ENCODE results near the gene NFATC2.

NFATC2 gene

DNA sequence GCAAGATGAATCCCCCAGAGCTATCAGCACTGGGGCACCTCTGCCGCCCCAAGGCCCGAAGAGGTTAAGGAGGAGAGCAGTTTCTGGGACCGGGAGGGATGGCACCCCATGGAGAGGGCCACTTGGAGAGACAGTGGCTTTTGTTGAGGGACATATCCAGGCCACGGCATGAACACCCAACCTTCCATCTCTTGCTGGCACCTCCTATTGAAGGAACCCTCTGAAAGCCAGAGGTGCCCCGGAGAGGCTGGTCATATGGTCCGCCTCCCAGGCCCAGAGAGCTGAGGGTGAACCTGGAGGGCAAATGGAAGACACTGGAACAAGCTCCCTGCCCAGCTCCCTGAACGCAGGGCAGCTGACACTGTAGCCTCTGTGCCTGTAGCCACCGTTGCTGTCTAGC, 167.0 kb downstream of the NFATC2 start:
- WGBS: 83% methylated on average over 8 of the region's 8 CpGs
- H3K9me3 ChIP-seq (ENCODE audit: insufficient read depth, low read depth, low read length): no peaks in the 10 kb centered on the region
- no peak overlapping the region for H3K27ac ChIP-seq (ENCODE audit: low read depth, low read length)
- H3K36me3 ChIP-seq (ENCODE audit: insufficient read depth, low read length): no peaks in the 10 kb centered on the region
- H3K27me3 ChIP-seq (ENCODE audit: insufficient read depth, low read length): no peaks in the 10 kb centered on the region
- no peak overlapping the region for H3K9ac ChIP-seq (ENCODE audit: low read depth, low read length)
- no peaks in the 10 kb centered on the region for H3K4me1 ChIP-seq (ENCODE audit: insufficient read depth, low read length)
- H3K4me3 ChIP-seq (ENCODE audit: low read length): no peak overlapping the region

DNA sequence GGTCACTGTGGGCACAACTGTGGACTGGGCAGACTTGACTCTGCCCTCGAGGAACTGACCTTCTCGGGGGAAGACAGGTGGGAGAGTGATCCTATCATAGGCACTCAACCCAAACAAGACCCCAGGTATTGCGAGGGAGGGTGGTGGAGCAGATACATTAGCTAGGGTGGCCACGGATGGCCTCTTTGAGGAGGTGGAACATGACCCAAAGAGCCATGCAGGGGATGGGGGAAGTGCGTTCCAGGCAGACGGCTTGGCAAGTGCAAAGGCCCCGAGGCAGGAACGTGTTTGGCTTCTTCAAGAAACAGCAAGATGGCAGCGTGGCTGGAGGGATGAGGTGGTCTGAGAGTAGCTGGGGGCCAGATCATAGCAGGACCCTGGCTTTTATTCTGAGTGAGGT, 167.6 kb downstream of the NFATC2 start:
- Histone ChIP-seq H3K36me3 (ENCODE audit: insufficient read depth, low read length) (no peaks in the 10 kb centered on the region), H3K4me3 (ENCODE audit: low read length) (no peak overlapping the region), H3K4me1 (ENCODE audit: insufficient read depth, low read length) (no peaks in the 10 kb centered on the region), H3K9me3 (ENCODE audit: insufficient read depth, low read depth, low read length) (no peaks in the 10 kb centered on the region), H3K27me3 (ENCODE audit: insufficient read depth, low read length) (no peaks in the 10 kb centered on the region), H3K27ac (ENCODE audit: low read depth, low read length) (no peak overlapping the region), H3K9ac (ENCODE audit: low read depth, low read length) (no peak overlapping the region)
- WGBS: 93% methylated on average over 8 of the region's 9 CpGs

DNA sequence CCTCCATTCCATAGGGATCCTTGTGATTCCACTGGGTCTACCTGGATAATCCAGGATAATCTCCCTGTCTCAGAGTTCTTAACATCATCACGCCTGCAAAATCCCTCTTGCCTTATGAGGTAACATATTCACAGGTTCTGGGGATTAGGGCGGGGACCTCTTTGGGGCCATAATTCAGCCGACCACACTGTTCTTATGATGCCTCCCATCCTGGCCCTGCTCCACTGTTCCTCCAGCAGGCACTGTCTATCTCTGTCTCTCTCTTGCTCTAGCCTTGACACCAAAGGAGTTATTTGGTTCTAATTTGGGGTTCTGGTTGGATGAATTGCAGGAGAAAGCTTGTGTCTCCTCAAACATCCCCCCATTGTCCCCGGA, 168.1 kb downstream of the NFATC2 start:
- no peak overlapping the region for H3K9ac ChIP-seq (ENCODE audit: low read depth, low read length)
- no peaks in the 10 kb centered on the region for H3K9me3 ChIP-seq (ENCODE audit: insufficient read depth, low read depth, low read length)
- no peaks in the 10 kb centered on the region for H3K36me3 ChIP-seq (ENCODE audit: insufficient read depth, low read length)
- no peaks in the 10 kb centered on the region for H3K27me3 ChIP-seq (ENCODE audit: insufficient read depth, low read length)
- H3K4me1 ChIP-seq (ENCODE audit: insufficient read depth, low read length): no peaks in the 10 kb centered on the region
- WGBS: 85% methylated on average over 4 of the region's 4 CpGs
- H3K4me3 ChIP-seq (ENCODE audit: low read length): no peak overlapping the region
- H3K27ac ChIP-seq (ENCODE audit: low read depth, low read length): no peak overlapping the region

DNA sequence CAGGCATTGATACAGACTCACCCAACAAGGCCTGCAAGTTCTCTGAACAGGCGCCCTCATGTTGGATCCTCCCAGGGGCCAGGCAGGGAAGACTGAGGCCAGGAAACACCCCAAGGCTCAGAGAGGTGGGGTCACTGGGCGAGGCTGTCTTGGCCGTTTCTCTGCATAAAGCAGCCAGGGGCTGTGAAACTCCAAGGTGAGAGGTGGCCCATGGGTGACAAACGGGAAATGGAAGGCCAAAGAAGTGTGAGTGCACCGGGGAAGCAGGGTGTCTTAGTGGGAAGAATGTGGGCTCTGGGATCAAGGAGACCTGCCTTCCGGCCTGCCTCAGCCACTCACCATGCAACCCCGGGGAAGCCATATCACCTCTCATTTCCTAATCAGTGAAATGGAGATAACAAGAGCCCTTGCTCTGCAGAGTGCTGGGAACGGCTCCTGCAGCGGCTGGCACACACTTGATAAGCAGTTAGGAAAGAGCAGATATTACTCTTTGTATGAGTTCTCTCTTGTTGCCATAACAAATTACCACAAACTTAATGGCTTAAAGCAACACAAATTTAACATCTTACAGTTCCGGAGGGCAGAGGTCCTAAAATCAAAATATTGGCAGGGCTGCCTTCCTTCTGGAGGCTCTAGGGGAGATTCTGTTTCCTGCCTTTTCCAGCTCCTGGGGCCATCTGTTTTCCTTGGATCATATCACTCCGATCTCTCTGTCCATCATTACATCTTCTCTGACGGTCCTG, 168.6 kb downstream of the NFATC2 start:
- H3K27me3 ChIP-seq (ENCODE audit: insufficient read depth, low read length): no peaks in the 10 kb centered on the region
- WGBS: 82% methylated on average over 12 of the region's 12 CpGs
- no peak overlapping the region for H3K27ac ChIP-seq (ENCODE audit: low read depth, low read length)
- H3K9me3 ChIP-seq (ENCODE audit: insufficient read depth, low read depth, low read length): no peaks in the 10 kb centered on the region
- H3K9ac ChIP-seq (ENCODE audit: low read depth, low read length): no peak overlapping the region
- H3K36me3 ChIP-seq (ENCODE audit: insufficient read depth, low read length): no peaks in the 10 kb centered on the region
- no peaks in the 10 kb centered on the region for H3K4me1 ChIP-seq (ENCODE audit: insufficient read depth, low read length)
- H3K4me3 ChIP-seq (ENCODE audit: low read length): no peak overlapping the region

DNA sequence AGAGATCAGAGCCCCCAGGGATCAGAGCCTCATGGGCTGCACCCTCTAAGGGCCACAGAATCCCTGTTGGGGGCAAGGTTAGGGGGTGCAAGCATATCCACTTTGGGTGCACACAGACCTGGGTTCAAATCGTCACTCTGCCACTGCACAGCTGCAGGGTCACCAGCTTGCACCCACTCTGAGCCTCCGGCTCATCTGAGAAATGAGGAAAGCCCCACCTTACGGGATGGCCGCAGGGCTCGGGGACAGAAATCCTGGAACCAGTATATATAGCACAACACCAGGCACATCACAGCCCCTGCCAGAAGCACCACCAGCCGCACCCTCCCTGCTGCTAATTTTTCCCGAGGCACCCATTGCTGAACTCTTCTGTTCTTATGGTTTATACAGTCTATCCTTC, 169.6 kb downstream of the NFATC2 start:
- no peaks in the 10 kb centered on the region for H3K27me3 ChIP-seq (ENCODE audit: insufficient read depth, low read length)
- no peaks in the 10 kb centered on the region for H3K9me3 ChIP-seq (ENCODE audit: insufficient read depth, low read depth, low read length)
- no peak overlapping the region for H3K27ac ChIP-seq (ENCODE audit: low read depth, low read length)
- no peaks in the 10 kb centered on the region for H3K36me3 ChIP-seq (ENCODE audit: insufficient read depth, low read length)
- WGBS: 67% methylated on average over 7 of the region's 7 CpGs
- no peak overlapping the region for H3K9ac ChIP-seq (ENCODE audit: low read depth, low read length)
- no peak overlapping the region for H3K4me3 ChIP-seq (ENCODE audit: low read length)
- no peaks in the 10 kb centered on the region for H3K4me1 ChIP-seq (ENCODE audit: insufficient read depth, low read length)

DNA sequence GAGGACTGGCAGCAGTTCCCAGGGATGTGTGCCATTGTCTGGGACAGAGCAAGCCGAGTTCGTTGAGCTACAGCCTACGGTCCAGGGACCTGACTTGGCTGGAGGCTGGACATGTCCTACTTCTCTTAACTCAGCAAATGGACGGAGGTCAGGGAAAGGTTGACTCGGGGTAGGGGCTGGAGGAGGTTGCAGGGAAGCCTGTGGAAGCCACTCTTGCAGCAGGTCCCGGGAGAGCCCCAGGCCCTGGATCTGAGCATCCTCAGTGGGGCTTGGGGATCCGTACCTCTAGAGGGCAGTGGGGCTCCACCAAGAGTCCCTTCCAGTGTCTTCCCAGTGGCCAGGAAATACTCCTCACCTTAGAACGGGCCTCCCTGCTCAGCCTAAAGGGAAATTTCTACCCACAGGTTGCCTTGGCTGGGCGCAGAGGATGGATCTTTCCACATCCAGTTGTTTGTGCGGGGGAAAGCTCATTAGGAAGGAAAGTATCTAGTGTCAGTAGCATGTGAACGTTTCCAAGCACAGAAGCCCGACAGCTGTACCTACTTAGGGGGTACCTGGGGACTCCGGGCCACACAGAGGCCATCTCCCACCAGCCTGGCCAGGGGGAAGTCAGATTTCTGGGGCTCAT, 170.2 kb downstream of the NFATC2 start:
- Histone ChIP-seq H3K4me3 (ENCODE audit: low read length) (no peak overlapping the region), H3K36me3 (ENCODE audit: insufficient read depth, low read length) (no peaks in the 10 kb centered on the region), H3K4me1 (ENCODE audit: insufficient read depth, low read length) (no peaks in the 10 kb centered on the region), H3K9me3 (ENCODE audit: insufficient read depth, low read depth, low read length) (no peaks in the 10 kb centered on the region), H3K9ac (ENCODE audit: low read depth, low read length) (no peak overlapping the region), H3K27ac (ENCODE audit: low read depth, low read length) (no peak overlapping the region), H3K27me3 (ENCODE audit: insufficient read depth, low read length) (no peaks in the 10 kb centered on the region)
- WGBS: 56% methylated on average over 13 of the region's 13 CpGs

DNA sequence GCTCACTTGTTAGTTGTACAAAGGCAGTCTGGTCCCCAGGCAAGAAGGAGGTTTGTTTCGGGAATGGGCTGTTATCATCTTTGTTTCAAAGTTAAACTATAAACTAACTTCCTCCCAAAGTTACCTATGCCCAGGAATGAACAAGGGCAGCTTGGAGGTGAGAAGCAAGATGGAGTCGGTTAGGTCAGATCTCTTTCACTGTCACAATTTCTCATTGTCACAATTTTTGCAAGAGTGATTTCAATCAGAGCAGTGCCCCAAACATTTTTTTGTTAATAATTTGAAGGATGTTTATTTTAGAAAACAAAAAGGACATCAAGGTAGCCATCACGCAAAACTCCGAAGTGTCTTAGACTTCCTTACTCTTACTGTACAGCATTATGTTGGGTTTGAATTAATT, 170.8 kb downstream of the NFATC2 start:
- Histone ChIP-seq H3K4me1 (ENCODE audit: insufficient read depth, low read length) (no peaks in the 10 kb centered on the region), H3K27me3 (ENCODE audit: insufficient read depth, low read length) (no peaks in the 10 kb centered on the region), H3K4me3 (ENCODE audit: low read length) (no peak overlapping the region), H3K36me3 (ENCODE audit: insufficient read depth, low read length) (no peaks in the 10 kb centered on the region), H3K9me3 (ENCODE audit: insufficient read depth, low read depth, low read length) (no peaks in the 10 kb centered on the region), H3K27ac (ENCODE audit: low read depth, low read length) (no peak overlapping the region), H3K9ac (ENCODE audit: low read depth, low read length) (no peak overlapping the region)
- 89% methylated on average over 3 of the region's 4 CpGs for WGBS

DNA sequence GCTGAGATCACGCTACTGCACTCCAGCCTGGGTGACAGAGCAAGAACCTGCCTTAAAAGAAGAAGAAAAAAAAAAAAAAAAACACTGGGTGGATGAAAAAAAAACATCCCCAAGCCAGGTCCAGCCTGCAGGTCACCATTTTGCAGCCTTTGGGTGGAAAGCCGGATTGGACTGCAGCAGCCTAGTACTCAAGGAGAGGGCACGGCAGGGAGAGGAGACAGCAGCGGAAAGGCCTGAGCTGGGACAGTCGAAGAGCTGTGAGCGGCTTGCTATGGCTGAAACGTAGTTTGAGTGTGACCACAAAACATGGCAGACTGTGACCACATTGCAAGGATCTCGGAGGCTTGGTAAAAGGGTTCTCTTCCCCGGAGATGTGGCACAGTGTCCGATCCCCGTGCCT, 173.0 kb downstream of the NFATC2 start:
- Histone ChIP-seq H3K36me3 (ENCODE audit: insufficient read depth, low read length) (no peaks in the 10 kb centered on the region), H3K27me3 (ENCODE audit: insufficient read depth, low read length) (no peaks in the 10 kb centered on the region), H3K27ac (ENCODE audit: low read depth, low read length) (no peak overlapping the region), H3K4me1 (ENCODE audit: insufficient read depth, low read length) (no peaks in the 10 kb centered on the region), H3K9ac (ENCODE audit: low read depth, low read length) (no peak overlapping the region), H3K4me3 (ENCODE audit: low read length) (no peak overlapping the region), H3K9me3 (ENCODE audit: insufficient read depth, low read depth, low read length) (no peaks in the 10 kb centered on the region; the same call in 1 of the 2 replicates)
- 95% methylated on average over 11 of the region's 11 CpGs for WGBS

DNA sequence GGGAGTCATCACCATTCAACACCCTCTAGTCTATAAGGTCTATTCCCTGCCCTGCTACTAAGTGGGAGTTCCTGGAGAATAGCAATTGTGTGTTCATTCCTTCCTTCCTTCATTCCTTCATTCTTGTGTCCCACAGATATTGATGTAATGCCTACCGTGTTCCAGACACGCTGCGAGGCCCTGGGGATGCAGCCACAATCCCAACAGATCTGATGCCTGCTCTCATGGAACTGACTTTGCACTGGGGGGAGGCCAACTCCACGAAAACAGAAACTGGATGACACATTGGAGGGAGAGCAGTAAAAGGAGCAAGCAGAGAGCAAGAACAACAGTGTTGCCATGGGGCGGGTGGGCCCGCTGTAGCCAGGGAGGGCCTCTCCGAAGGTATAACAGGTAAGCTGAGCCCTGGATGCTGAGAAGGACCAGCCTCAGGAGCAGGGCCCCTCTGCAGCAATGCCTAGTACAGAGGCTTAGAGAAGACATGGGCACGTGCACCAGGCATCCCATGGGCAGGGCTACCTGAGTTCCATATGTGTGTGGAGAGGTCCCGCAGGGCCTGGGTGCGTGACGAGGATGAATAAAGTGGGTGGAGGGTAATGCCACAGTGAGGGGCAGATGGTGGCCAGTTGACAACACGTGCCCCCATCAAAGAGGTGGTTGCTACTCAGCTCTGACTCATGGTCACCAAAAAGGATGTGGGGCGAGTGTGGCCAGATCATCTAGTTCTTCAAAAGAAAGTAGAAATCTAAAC, 173.9 kb downstream of the NFATC2 start:
- 94% methylated on average over 13 of the region's 13 CpGs for WGBS
- no peaks in the 10 kb centered on the region for H3K36me3 ChIP-seq (ENCODE audit: insufficient read depth, low read length)
- H3K4me1 ChIP-seq (ENCODE audit: insufficient read depth, low read length): no peaks in the 10 kb centered on the region
- H3K9ac ChIP-seq (ENCODE audit: low read depth, low read length): no peak overlapping the region
- H3K4me3 ChIP-seq (ENCODE audit: low read length): no peak overlapping the region
- H3K27me3 ChIP-seq (ENCODE audit: insufficient read depth, low read length): no peaks in the 10 kb centered on the region
- no peak overlapping the region for H3K27ac ChIP-seq (ENCODE audit: low read depth, low read length)
- peaks cover 7% of the 10 kb centered on the region; the same call in 1 of the 2 replicates for H3K9me3 ChIP-seq (ENCODE audit: insufficient read depth, low read depth, low read length)

DNA sequence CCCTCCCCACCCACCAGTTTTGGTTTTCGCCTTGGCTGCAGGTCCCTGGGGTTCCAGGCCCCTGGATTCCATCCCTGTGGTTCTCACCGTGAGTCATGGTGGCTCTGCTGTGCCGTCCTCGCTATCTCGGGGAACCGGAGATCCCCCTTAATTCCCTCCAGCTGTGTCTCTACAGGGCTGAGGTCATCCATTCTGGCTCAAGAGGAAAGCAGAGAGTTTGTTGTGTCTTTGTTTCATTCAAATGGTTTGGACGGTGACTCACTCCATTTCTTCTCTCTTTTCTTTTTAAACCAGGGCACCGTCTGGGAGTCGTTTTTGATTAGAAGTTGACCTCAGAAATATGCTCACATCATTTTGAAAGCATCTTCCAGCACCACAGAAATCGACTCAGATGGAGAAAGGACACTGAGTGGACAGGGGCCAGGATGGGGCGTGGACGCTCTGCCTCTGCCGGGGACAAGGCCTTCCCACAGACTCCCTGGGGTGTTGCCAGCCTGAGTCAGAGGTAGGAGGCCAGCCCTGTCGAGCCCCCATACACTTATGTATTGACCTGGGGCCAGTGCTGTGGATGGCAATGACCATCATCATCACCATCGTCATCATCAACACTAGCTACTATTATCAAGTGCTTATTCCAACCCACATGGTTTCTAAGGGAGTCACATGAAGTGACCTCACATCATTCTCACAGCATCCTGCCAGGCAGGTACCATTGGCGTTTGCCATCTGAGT, 176.2 kb downstream of the NFATC2 start:
- H3K36me3 ChIP-seq (ENCODE audit: insufficient read depth, low read length): no peaks in the 10 kb centered on the region
- H3K4me1 ChIP-seq (ENCODE audit: insufficient read depth, low read length): no peaks in the 10 kb centered on the region
- peaks cover 18% of the 10 kb centered on the region for H3K9me3 ChIP-seq (ENCODE audit: insufficient read depth, low read depth, low read length)
- H3K27me3 ChIP-seq (ENCODE audit: insufficient read depth, low read length): no peaks in the 10 kb centered on the region
- no peak overlapping the region for H3K4me3 ChIP-seq (ENCODE audit: low read length)
- 75% methylated on average over 16 of the region's 16 CpGs for WGBS
- H3K27ac ChIP-seq (ENCODE audit: low read depth, low read length): no peak overlapping the region
- no peak overlapping the region for H3K9ac ChIP-seq (ENCODE audit: low read depth, low read length)

DNA sequence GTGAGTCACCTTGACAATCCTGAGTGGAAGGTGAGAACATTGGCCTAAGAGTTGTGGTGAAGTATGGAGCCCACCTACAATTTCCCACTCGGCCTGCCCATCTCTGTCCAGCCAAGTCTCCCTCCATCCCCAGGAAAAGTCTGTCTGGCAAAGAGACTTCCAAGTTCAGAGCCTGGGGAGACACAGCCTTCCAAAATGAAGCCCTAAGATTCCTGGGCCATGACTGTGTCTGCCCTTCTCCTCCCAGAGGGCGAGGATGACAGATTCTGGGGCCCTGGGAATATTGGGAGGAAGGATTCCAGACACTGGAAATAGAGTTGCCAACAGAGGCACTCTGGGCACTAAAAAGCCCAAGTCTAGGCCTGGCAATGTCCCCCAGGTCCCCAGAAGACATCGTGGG, 176.8 kb downstream of the NFATC2 start:
- no peak overlapping the region for H3K9ac ChIP-seq (ENCODE audit: low read depth, low read length)

More for the DNA sequence above, 176.8 kb downstream of the NFATC2 start:
- 86% methylated on average over 3 of the region's 3 CpGs for WGBS
- H3K27ac ChIP-seq (ENCODE audit: low read depth, low read length): no peak overlapping the region
- no peak overlapping the region for H3K4me3 ChIP-seq (ENCODE audit: low read length)
- no peaks in the 10 kb centered on the region for H3K4me1 ChIP-seq (ENCODE audit: insufficient read depth, low read length)
- peaks cover 18% of the 10 kb centered on the region for H3K9me3 ChIP-seq (ENCODE audit: insufficient read depth, low read depth, low read length)
- H3K27me3 ChIP-seq (ENCODE audit: insufficient read depth, low read length): no peaks in the 10 kb centered on the region
- no peaks in the 10 kb centered on the region for H3K36me3 ChIP-seq (ENCODE audit: insufficient read depth, low read length)
